Hepatic stellate cell (primary cell): ENCODE results near the gene GALNT10.

Source experiments
- DNase-seq: peaks from one replicate; pipeline ENCODE4 v3.0.0; 2011; ENCODE audit warnings: low spot score

The GALNT10 gene

GRCh38 chr5:154325566-154325965 is 135.0 kb downstream of the GALNT10 start:
- no peak for DNase-seq

- DNase-seq: no peak
Measured at GRCh38 chr5:154329062-154329461, 138.5 kb downstream of the GALNT10 start.

DNA sequence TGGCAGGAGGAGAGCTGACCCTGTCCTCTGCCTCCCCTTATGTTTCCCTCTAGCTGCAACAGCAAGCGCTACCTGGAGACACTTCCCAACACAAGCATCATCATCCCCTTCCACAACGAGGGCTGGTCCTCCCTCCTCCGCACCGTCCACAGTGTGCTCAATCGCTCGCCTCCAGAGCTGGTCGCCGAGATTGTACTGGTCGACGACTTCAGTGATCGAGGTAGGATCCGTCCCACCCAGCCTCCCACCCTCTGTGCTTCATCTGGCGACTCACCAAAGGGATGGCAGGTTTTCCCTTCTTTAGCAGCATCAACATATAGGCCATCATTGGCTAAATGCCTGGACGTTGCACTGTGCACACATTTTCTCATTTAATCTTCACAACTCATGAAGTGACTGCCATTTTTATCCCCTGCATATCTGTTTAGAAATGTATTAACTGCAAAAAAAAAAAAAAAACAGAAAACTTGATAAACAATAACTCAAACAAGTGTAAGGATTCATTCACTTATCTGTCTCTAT is 139.0 kb downstream of the GALNT10 start:
- DNase-seq: no peak

- no peak for DNase-seq
Measured at GRCh38 chr5:154330097-154330667, 139.6 kb downstream of the GALNT10 start.

- no peak for DNase-seq
Measured at GRCh38 chr5:154331232-154331631, 140.7 kb downstream of the GALNT10 start.

- no peak for DNase-seq
Measured at GRCh38 chr5:154331924-154332323, 141.4 kb downstream of the GALNT10 start.

GRCh38 chr5:154332451-154332850 is 141.9 kb downstream of the GALNT10 start:
- no peak for DNase-seq

GRCh38 chr5:154333016-154333415 is 142.5 kb downstream of the GALNT10 start:
- DNase-seq: no peak

- no peak for DNase-seq
Measured at GRCh38 chr5:154334406-154335064, 144.0 kb downstream of the GALNT10 start.

GRCh38 chr5:154335065-154335448 is 144.5 kb downstream of the GALNT10 start:
- DNase-seq: no peak

DNA sequence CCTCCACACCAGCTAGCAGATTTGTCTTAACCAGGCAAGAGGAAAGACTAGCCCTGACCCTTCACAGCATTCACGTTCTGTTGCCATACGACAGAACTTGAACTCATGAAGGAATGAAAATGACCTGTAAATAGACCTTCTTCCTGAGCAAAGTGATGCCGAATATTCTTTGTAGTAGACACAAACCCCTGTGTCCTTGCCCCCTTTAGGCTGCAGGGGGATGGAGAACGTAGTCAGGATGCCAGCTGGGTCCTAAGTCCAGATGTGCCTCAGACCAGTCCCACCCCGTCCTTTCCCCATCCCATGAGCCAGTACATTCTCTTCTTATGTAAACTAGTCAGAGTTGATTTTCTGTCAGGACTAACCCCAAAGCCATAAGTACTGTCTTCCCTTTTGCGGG is 151.1 kb downstream of the GALNT10 start:
- DNase-seq: no peak

DNA sequence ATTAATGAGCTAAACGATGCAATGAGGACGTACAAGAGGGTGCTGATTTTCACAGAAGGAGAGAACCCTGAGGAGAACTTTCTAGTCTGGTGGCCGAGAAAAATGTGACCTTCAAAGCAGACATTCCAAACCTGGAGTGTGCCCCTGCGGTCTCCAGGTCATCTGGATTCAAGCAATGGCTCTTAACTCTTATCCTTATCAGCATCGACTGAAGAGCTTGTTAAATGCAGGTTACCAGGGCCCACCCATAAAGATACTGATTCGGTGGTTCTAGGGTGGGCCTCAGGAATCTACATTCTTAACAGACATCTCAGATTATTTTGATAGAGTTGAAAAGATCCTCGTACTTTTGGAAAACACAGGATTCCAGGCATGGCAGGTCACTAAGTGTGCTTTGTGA is 151.7 kb downstream of the GALNT10 start:
- no peak for DNase-seq

GRCh38 chr5:154342963-154343362 is 152.4 kb downstream of the GALNT10 start:
- no peak for DNase-seq

DNA sequence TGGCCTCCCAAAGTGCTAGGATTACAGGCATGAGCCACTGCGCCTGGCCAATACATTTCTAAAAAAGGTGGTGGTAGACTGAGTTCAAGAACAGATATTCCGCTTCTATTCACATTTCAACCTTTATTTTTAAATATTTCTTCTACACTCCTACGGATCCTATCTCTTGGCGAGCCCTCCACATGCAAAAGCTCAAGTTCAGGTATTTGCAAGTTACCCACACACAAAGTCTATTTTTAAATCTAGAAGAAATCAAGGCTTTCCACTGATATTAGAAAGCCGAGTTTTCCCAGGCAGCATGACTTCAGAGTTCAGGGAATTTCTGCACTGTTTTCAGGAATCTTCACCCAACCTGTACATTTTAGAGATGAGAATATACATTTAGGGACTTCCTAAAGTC is 153.9 kb downstream of the GALNT10 start:
- DNase-seq: no peak

DNA sequence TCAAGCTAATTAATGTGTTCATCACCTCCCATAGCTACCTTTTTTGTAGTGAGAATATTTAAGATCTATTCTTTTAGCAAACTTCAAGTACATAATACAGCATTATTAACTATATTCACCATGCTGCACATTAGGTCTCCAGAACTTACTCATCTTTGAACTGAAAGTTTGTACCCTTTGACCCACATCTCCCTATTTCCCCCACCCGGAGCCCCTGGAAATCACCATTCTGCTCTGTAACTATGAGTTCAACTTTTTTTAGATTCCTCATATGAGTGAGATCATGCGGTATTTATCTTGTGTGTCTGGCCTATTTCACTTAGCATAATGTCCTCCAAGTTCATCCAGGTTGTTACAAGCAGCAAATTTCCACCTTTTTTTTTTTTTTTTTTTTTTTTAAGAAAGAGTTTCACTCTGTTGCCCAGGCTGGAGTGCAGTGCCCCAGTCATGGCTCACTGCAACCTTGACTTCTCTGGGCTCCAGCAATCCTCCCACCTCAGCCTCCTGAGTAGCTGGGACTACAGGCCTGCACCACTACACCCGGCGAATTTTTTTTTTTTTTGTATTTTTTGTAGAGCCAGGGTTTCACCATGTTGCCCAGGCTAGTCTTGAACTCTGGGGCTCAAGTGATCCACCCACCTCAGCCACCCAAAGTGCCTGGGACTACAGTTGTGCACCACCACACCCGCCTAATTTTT is 154.9 kb downstream of the GALNT10 start:
- DNase-seq: no peak

GRCh38 chr5:154346427-154346826 is 155.9 kb downstream of the GALNT10 start:
- DNase-seq: no peak

DNA sequence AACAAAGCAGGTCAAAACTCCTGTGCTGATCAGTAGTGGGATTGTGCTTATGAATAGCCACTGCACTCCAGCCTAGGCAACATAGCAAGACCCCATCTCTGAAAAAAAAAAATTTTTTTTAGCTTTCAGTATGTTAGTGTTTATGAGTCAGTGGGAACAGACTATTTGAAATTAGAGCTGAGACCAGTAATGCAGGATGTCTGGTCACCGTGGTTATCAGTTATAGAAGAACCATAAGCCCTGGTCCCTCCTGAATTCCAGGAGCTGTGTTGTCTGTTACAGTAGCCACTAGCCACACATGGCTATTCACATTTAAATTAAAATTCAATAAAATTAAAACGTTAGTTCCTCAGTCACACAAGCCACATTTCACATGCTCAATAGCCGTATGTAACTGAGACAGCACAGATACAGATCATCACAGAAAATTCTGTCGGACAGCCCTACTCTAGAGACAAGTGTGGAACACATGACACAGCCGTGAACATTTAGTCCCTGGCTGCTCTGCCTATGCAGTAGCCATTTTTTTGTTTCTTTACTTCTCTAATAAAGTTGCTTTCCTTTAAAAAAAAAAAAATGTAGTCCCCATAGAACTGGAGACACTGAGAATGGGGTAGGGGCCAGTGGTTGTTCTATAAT is 159.2 kb downstream of the GALNT10 start:
- DNase-seq: no peak

DNA sequence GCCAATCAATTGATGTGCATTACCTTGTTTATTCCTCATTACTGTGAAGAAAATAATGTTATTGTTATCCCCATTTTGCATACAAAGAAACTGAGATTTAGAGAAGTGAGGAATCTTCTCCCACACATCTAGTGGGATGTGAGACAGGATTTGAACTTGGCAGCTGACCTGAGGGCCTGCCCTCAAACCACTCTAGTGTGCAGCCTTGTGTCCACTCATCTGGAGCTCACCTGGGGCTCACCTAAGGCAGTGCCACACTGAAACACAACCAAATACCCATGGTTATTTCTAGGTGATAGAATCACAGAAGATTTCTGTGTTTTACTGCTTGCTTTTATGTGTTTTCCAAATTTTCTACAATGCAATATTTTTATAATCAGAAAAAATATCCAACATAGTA is 160.6 kb downstream of the GALNT10 start:
- no peak for DNase-seq

GRCh38 chr5:154351566-154351965 is 161.0 kb downstream of the GALNT10 start:
- no peak for DNase-seq

DNA sequence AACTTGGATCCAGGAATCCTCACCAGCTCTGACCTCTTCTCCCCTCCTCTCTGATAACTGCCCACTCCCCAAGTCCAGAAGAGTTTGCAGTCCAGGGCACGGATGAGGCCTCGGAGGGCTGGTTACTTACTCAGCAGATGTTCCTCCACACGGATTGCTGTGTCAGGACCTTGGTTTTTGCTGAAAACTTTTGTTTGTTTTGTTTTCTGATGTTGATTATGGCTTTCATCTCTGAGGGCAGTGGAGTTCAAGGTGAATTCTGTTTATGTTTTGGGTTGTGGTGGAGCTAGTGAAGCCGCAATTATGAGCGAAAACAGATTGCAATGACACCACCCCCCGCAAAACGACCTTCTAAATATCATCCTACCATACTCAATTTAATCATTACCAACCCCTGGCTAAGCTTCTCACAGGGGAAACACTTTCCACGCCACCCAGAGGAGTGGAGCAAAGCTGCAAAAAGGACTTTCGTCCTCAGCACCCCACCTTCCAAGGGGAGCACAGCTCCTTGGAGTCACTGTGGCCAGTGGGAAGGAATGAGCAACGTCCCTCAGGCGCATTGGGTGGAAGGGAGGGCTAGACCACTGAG is 162.5 kb downstream of the GALNT10 start:
- no peak for DNase-seq

DNA sequence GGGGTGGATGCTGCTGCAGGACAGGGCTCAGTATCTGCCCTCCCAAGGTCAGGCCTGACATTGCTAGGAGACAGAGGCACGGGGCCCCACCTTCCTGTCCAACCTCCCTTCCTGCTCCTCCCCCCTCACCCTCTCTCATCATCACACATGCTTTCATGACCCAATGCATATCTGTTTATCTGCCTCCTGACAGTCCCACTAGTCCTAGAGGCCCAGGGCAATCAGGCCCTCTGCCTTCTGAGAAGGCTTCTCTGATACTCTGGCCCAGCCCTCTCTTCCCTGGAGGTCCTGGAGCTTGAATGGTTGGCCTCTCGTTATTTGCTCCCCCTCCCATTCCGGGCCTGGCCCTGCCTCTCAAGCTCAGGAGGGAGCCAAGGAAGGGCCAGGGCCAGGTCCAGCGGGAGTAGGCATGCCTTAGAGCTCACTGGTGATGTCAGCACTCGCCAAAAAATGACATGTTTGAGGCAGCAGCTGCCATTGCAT is 164.6 kb downstream of the GALNT10 start:
- DNase-seq: no peak

- DNase-seq: no peak
Measured at GRCh38 chr5:154356020-154356655, 165.6 kb downstream of the GALNT10 start.
